GM12865 (cell line): ENCODE data around the gene RPL13A.

Experiments used
- DNase-seq: peaks from one replicate; pipeline ENCODE4 v3.0.0; 2010; ENCODE audit warnings: low read depth
- H3K4me3 ChIP-seq: 2 replicates; pipeline ENCODE4 v1.5.1; 2011; ENCODE audit warnings: mild to moderate bottlenecking, low read depth, low read length, control low read depth
- CTCF ChIP-seq: IDR thresholded peaks from 2 replicates; pipeline ENCODE4 v1.5.1; 2011; ENCODE audit warnings: low read length, control low read depth, low read depth, inconsistent platforms; ENCODE audit not compliant: insufficient read depth; ENCODE audit errors: missing control alignments

Gene RPL13A

GRCh38 chr19:49450405-49450804 lies 37.0 kb upstream of the RPL13A start:
- TF ChIP-seq CTCF: no peak
- H3K4me3 ChIP-seq: peak overlapping the region; percentile 69
- no peak for DNase-seq

GRCh38 chr19:49451430-49452181 lies 35.8 kb upstream of the RPL13A start, which contains the start of gene PIH1D1:
Gene PIH1D1 (minus strand): TSS chr19:49451814. CDS start chr19:49451574, 240 bp downstream.
- peak; percentile 99 for DNase-seq
- TF ChIP-seq CTCF: no peak

GRCh38 chr19:49453013-49453756 lies 34.2 kb upstream of the RPL13A start, which contains the start of gene ALDH16A1:
Gene ALDH16A1 (plus strand): TSS chr19:49453225. CDS start chr19:49453332, 107 bp downstream.
- peak within 1 kb of the TSS; percentile 94 for H3K4me3 ChIP-seq
- DNase-seq: peak; percentile 99
- TF ChIP-seq CTCF: no peak

More at GRCh38 chr19:49451430-49452181, 35.8 kb upstream of the RPL13A start, which contains the start of gene PIH1D1:
- H3K4me3 ChIP-seq: peak within 1 kb of the TSS; percentile 94

- no peak for TF ChIP-seq CTCF
- DNase-seq: peak; percentile 78
- peak overlapping the region; percentile 94 for H3K4me3 ChIP-seq
Observed at GRCh38 chr19:49453757-49454240, 33.6 kb upstream of the RPL13A start.

GRCh38 chr19:49455773-49456172 lies 31.6 kb upstream of the RPL13A start:
- DNase-seq: no peak
- TF ChIP-seq CTCF: no peak
- H3K4me3 ChIP-seq: no peak overlapping the region

GRCh38 chr19:49456326-49456725 lies 31.1 kb upstream of the RPL13A start:
- H3K4me3 ChIP-seq: no peak overlapping the region
- no peak for DNase-seq
- no peak for TF ChIP-seq CTCF
